Fibroblast of mammary gland (primary cell): Measurements from ENCODE around the gene CFAP221.

Experiments
- DNase-seq: peaks from one replicate; pipeline ENCODE4 v3.0.0-alpha.2; 2010; ENCODE audit warnings: low read depth
- H3K4me3 ChIP-seq: 2 replicates; pipeline ENCODE4 v1.5.1; 2011; ENCODE audit warnings: low read depth, mild to moderate bottlenecking, low read length, moderate library complexity; ENCODE audit not compliant: control insufficient read depth
- CTCF ChIP-seq: conservative IDR thresholded peaks from 2 replicates; pipeline ENCODE4 v1.5.1; 2011; ENCODE audit warnings: low read depth, low read length, inconsistent platforms; ENCODE audit not compliant: control insufficient read depth, insufficient read depth

The CFAP221 gene

GRCh38 chr2:119702918-119703401, 158.7 kb downstream of the CFAP221 start:
- H3K4me3 ChIP-seq, result no peak overlapping the region
- DNase-seq, result peak; percentile 65
- TF ChIP-seq CTCF, result peak; percentile 93

GRCh38 chr2:119703526-119703925, 159.3 kb downstream of the CFAP221 start:
- TF ChIP-seq CTCF, result no peak
- H3K4me3 ChIP-seq, result no peak overlapping the region
- no peak for DNase-seq

GRCh38 chr2:119704670-119705120, 160.4 kb downstream of the CFAP221 start:
- TF ChIP-seq CTCF, result no peak
- peak; percentile 91 for DNase-seq
- H3K4me3 ChIP-seq, result no peak overlapping the region

GRCh38 chr2:119706221-119706620, 162.0 kb downstream of the CFAP221 start:
- no peak for TF ChIP-seq CTCF
- H3K4me3 ChIP-seq, result no peak overlapping the region
- DNase-seq, result no peak
